K562 (cell line): ENCODE measurements around the gene PGBD1. TPM values are rescaled to one million over a fixed set of nuclear protein-coding genes. Genes with fewer than 3 reads are reported as not detected.

ENCODE experiments used
- CREBBP ChIP-seq: IDR thresholded peaks from one replicate; pipeline ENCODE4 v1.6.1; 2012; ENCODE audit warnings: low read depth, mild to moderate bottlenecking, control low read depth, inconsistent platforms, low read length
- ELF4 ChIP-seq: fragments of 450-650 bp; formaldehyde crosslinking; IDR thresholded peaks from 2 replicates; pipeline ENCODE4 v1.4.0; 2022; ENCODE audit warnings: missing genetic modification characterization
- EP400 ChIP-seq: fragments of 450-650 bp; IDR thresholded peaks from 2 replicates; pipeline ENCODE4 v1.6.1; 2017; ENCODE audit warnings: antibody characterized with exemption, mild to moderate bottlenecking, moderate library complexity
- GATAD2B ChIP-seq: fragments of 450-650 bp; IDR thresholded peaks from 2 replicates; pipeline ENCODE4 v1.6.1; 2017; ENCODE audit warnings: mild to moderate bottlenecking, borderline replicate concordance
- HCFC1 ChIP-seq: IDR thresholded peaks from 2 replicates; pipeline ENCODE4 v1.6.1; 2012; ENCODE audit warnings: low read depth, low read length, improper control_type of control experiment
- JUN ChIP-seq, 2 experiments: sonication (generic) in 1 of 2; formaldehyde crosslinking in 1 of 2; IDR thresholded peaks; 2 replicates each; pipeline versions ENCODE4 v1.6.1 to v1.8.0; 2012 to 2022; ENCODE audit warnings: borderline replicate concordance in 2 of 2, mild to moderate bottlenecking in 2 of 2, improper control_type of control experiment in 1 of 2, low read depth in 1 of 2, low read length in 1 of 2, missing genetic modification reagents in 1 of 2
- KLF16 ChIP-seq: IDR thresholded peaks from 2 replicates; pipeline ENCODE4 v1.6.1; 2016; ENCODE audit warnings: antibody characterized with exemption
- RBM34 ChIP-seq: fragments of 200-400 bp; formaldehyde crosslinking; IDR thresholded peaks from 2 replicates; pipeline ENCODE4 v1.6.1; 2018; ENCODE audit warnings: low read length, borderline replicate concordance; ENCODE audit not compliant: insufficient read depth
- SAFB2 ChIP-seq: fragments of 200-400 bp; formaldehyde crosslinking; IDR thresholded peaks from 2 replicates; pipeline ENCODE4 v1.6.1; 2018; ENCODE audit warnings: borderline replicate concordance, low read length, low read depth, moderate library complexity; ENCODE audit not compliant: severe bottlenecking
- SLC30A9 ChIP-seq: fragments of 250-450 bp; sonication (Bioruptor Pico); IDR thresholded peaks from 2 replicates; pipeline ENCODE4 v1.8.0; 2022; ENCODE audit warnings: mild to moderate bottlenecking, moderate library complexity
- SNIP1 ChIP-seq: fragments of 450-650 bp; IDR thresholded peaks from 2 replicates; pipeline ENCODE4 v1.7.1; 2017; ENCODE audit warnings: low read depth, mild to moderate bottlenecking
- ZNF24 ChIP-seq: fragments of 450-650 bp; IDR thresholded peaks from 2 replicates; pipeline ENCODE4 v1.6.1; 2016
- ZNF324 ChIP-seq: fragments of 250-450 bp; sonication (Bioruptor Pico); IDR thresholded peaks from 2 replicates; pipeline ENCODE4 v1.4.0; 2020; ENCODE audit warnings: mild to moderate bottlenecking
- ZNF589 ChIP-seq: fragments of 200-800 bp; sonication (Bioruptor generic); IDR thresholded peaks from 2 replicates; pipeline ENCODE4 v1.6.1; 2016; ENCODE audit warnings: low read depth, missing genetic modification characterization, missing compliant biosample characterization
- polyA plus RNA-seq, 8 experiments: library from polyadenylated mRNA; depleted of rRNA in 4 of 8; stranded (reverse) in 5 of 8; unstranded in 3 of 8; fragments of >200 nt; fragmentation: Nextera tagmentation in 2 of 8; fragmentation: Illumina TruSeq in 1 of 8; extraction: Ambion mirVana in 2 of 8; extraction: Trizol in 1 of 8; gene quantifications; 2 replicates each; pipeline versions ENCODE4 v1.2.1 to v1.2.3, GENCODE V29; 2011 to 2014; ENCODE audit warnings: inconsistent platforms in 1 of 8, missing spikeins in 1 of 8
- total RNA-seq, 7 experiments: library from RNA; depleted of rRNA in 6 of 7; stranded (reverse); fragments of >200 nt in 6 of 7; fragmentation: Illumina TruSeq in 2 of 7; extraction: Trizol in 2 of 7; gene quantifications; 2 replicates each; pipeline versions ENCODE4 v1.2.1 to v1.2.3, GENCODE V29; 2011 to 2021; ENCODE audit warnings: low replicate concordance in 1 of 7
- TF ChIP-seq, protein P1 (sequence below): IDR thresholded peaks from 2 replicates; pipeline ENCODE4 v1.6.1; 2011; ENCODE audit warnings: borderline replicate concordance, low read depth, mild to moderate bottlenecking, moderate library complexity, low read length; ENCODE audit not compliant: insufficient read depth, poor library complexity, severe bottlenecking
- TF ChIP-seq, protein P2 (sequence below), 2 experiments: IDR thresholded peaks; 2 replicates each; pipeline ENCODE4 v1.6.1; 2011; ENCODE audit warnings: borderline replicate concordance in 1 of 2, control low read depth in 1 of 2, low read depth in 1 of 2, low read length in 1 of 2, mild to moderate bottlenecking in 1 of 2, mixed read lengths in 1 of 2, moderate library complexity in 1 of 2; ENCODE audit not compliant: insufficient read depth in 1 of 2, insufficient read length in 1 of 2, poor library complexity in 1 of 2, severe bottlenecking in 1 of 2; ENCODE audit errors: extremely low read depth in 1 of 2
- TF ChIP-seq, protein P3 (sequence below): fragments of 450-650 bp; IDR thresholded peaks from 2 replicates; pipeline ENCODE4 v1.6.1; 2016; ENCODE audit warnings: mild to moderate bottlenecking
- TF ChIP-seq, protein P4 (sequence below): fragments of 450-650 bp; formaldehyde crosslinking; IDR thresholded peaks from 2 replicates; pipeline ENCODE4 v1.4.0; 2022; ENCODE audit warnings: missing genetic modification characterization
- TF ChIP-seq, protein P5 (sequence below): sonication (generic); formaldehyde crosslinking; IDR thresholded peaks from 2 replicates; pipeline ENCODE4 v1.8.0; 2022; ENCODE audit warnings: mild to moderate bottlenecking, missing genetic modification reagents

The PGBD1 gene
- total and polyA plus RNA-seq, 9 of the 15 experiments (the other 6 are each of a cell fraction or from before 2014, with no cell fraction given), result 3.3 to 9.0 (median 7.3) TPM

DNA sequence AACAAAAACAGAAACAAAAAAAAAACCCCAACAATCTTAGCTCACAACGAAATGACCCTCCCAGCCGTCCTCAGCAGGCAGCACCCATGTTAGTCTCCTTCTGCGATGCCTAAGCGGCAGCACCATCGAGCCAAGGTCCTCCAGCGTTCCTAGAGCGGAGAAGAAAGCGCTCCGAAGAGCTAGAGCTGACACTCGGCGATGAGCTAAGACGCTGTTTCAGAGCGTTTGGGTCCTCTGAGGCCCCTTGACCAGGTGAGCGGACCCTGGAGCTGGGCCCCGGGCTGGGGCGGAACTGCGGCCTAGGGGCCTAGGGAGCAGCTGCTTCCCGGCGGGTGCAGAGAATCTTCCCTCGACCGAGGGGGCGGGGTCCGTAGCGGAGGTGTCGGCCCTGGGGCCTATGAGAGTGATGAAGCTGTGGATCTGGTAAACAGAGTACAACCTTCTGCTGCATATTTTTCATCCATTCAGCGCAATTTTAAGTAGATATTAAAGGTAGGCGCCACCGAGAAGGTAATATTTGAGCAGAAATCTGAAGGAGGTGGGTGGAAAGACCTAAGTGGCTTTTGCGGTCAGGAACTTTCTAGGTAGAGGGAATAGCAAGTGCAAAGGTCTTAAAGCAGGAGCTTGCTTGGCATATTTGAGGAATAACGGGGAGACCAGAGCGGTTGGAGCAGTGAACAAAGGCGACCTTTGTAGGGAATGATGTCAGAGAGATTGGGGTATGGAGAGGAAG, 14.2 kb upstream of the PGBD1 start, which contains the start of gene ZSCAN26 (continued):
- TF ChIP-seq JUN (IDR thresholded peaks at IDR 0.05; ENCODE audit: borderline replicate concordance, low read depth, low read length), result no peak; the same call in 1 of the 2 replicates
- no peak for TF ChIP-seq JUN (CRISPR knock-in tag; IDR thresholded peaks at IDR 0.05; ENCODE audit: borderline replicate concordance)
- TF ChIP-seq, protein P1, sequence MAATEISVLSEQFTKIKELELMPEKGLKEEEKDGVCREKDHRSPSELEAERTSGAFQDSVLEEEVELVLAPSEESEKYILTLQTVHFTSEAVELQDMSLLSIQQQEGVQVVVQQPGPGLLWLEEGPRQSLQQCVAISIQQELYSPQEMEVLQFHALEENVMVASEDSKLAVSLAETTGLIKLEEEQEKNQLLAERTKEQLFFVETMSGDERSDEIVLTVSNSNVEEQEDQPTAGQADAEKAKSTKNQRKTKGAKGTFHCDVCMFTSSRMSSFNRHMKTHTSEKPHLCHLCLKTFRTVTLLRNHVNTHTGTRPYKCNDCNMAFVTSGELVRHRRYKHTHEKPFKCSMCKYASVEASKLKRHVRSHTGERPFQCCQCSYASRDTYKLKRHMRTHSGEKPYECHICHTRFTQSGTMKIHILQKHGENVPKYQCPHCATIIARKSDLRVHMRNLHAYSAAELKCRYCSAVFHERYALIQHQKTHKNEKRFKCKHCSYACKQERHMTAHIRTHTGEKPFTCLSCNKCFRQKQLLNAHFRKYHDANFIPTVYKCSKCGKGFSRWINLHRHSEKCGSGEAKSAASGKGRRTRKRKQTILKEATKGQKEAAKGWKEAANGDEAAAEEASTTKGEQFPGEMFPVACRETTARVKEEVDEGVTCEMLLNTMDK, result no peak
- TF ChIP-seq RBM34, result no peak
- TF ChIP-seq, protein P2, sequence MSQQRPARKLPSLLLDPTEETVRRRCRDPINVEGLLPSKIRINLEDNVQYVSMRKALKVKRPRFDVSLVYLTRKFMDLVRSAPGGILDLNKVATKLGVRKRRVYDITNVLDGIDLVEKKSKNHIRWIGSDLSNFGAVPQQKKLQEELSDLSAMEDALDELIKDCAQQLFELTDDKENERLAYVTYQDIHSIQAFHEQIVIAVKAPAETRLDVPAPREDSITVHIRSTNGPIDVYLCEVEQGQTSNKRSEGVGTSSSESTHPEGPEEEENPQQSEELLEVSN (IDR thresholded peaks at IDR 0.05; ENCODE audit: borderline replicate concordance in 1 of 2, extremely low read depth in 1 of 2, insufficient read depth in 1 of 2, insufficient read length in 1 of 2, low read depth in 1 of 2, low read length in 1 of 2, poor library complexity in 1 of 2, severe bottlenecking in 1 of 2), result peak in 1 of 2 experiments; percentile 65
- no peak for TF ChIP-seq SAFB2
- no peak for TF ChIP-seq GATAD2B
- TF ChIP-seq, protein P3, sequence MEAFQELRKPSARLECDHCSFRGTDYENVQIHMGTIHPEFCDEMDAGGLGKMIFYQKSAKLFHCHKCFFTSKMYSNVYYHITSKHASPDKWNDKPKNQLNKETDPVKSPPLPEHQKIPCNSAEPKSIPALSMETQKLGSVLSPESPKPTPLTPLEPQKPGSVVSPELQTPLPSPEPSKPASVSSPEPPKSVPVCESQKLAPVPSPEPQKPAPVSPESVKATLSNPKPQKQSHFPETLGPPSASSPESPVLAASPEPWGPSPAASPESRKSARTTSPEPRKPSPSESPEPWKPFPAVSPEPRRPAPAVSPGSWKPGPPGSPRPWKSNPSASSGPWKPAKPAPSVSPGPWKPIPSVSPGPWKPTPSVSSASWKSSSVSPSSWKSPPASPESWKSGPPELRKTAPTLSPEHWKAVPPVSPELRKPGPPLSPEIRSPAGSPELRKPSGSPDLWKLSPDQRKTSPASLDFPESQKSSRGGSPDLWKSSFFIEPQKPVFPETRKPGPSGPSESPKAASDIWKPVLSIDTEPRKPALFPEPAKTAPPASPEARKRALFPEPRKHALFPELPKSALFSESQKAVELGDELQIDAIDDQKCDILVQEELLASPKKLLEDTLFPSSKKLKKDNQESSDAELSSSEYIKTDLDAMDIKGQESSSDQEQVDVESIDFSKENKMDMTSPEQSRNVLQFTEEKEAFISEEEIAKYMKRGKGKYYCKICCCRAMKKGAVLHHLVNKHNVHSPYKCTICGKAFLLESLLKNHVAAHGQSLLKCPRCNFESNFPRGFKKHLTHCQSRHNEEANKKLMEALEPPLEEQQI, result no peak; the same call in 1 of the 2 replicates
- no peak for TF ChIP-seq ZNF324 (CRISPR knock-in tag)
- no peak for TF ChIP-seq SLC30A9
- TF ChIP-seq ZNF589 (CRISPR knock-in tag), result no peak; the same call in 1 of the 2 replicates
- TF ChIP-seq ELF4 (CRISPR knock-in tag), result peak; percentile 88
- peak; percentile 81 for TF ChIP-seq EP400
- no peak for TF ChIP-seq KLF16
- TF ChIP-seq, protein P4, sequence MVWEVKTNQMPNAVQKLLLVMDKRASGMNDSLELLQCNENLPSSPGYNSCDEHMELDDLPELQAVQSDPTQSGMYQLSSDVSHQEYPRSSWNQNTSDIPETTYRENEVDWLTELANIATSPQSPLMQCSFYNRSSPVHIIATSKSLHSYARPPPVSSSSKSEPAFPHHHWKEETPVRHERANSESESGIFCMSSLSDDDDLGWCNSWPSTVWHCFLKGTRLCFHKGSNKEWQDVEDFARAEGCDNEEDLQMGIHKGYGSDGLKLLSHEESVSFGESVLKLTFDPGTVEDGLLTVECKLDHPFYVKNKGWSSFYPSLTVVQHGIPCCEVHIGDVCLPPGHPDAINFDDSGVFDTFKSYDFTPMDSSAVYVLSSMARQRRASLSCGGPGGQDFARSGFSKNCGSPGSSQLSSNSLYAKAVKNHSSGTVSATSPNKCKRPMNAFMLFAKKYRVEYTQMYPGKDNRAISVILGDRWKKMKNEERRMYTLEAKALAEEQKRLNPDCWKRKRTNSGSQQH (CRISPR knock-in tag), result peak; percentile 87
- no peak for TF ChIP-seq CREBBP
- 0 out of 2 replicates have a peak, but pooled peaks have one; percentile 49 for TF ChIP-seq HCFC1
- peak; percentile 96 for TF ChIP-seq SNIP1
- TF ChIP-seq ZNF24, result peak; percentile 33; the same call in 1 of the 2 replicates
- TF ChIP-seq, protein P5, sequence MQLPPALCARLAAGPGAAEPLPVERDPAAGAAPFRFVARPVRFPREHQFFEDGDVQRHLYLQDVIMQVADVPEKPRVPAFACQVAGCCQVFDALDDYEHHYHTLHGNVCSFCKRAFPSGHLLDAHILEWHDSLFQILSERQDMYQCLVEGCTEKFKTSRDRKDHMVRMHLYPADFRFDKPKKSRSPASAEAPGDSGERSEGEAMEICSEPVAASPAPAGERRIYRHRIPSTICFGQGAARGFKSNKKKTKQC (CRISPR knock-in tag), result no peak; the same call in 1 of the 2 replicates
